Activated T-cell treated with anti-CD3 and anti-CD28 coated beads, Interleukin-2, amount 50 U/mL, for 72 hours (primary cell): ENCODE data around the gene FES. TPM values are rescaled to one million over a fixed set of nuclear protein-coding genes. Genes with fewer than 3 reads are reported as not detected.
"Not testable (repeated sequence)": the region's sequence is repeated elsewhere in the genome, so short reads cannot be mapped to it uniquely, and the experiment has no call there.

Source experiments
- ATAC-seq, 2 donors: fragments of 150-1000 bp; cut with Tn5 transposase; replicated peaks in 1 of 2; 2 replicates each; pipeline ENCODE4 v1.10.0; 2021; ENCODE audit warnings: moderate library complexity in 2 of 2, mild to moderate bottlenecking in 1 of 2
- DNase-seq, 2 donors: peaks; one replicate each; pipeline ENCODE4 v3.0.0; 2021 to 2022; ENCODE audit warnings: mixed read lengths in 1 of 2
- H3K27ac Mint-ChIP-seq: one replicate; pipeline ENCODE4 v1.8.0; 2022; ENCODE audit warnings: mild to moderate bottlenecking, moderate library complexity, mixed read lengths
- H3K27me3 Mint-ChIP-seq: one replicate; pipeline ENCODE4 v1.8.0; 2022; ENCODE audit warnings: low read depth, mixed read lengths
- H3K36me3 Mint-ChIP-seq, 2 donors: one replicate each; pipeline ENCODE4 v1.8.0; 2022; ENCODE audit warnings: mixed read lengths in 2 of 2, mild to moderate bottlenecking in 1 of 2; ENCODE audit not compliant: insufficient read depth in 2 of 2
- H3K4me1 Mint-ChIP-seq: one replicate; pipeline ENCODE4 v1.8.0; 2022; ENCODE audit warnings: low read depth, mixed read lengths
- H3K4me3 Mint-ChIP-seq, 2 donors: one replicate each; pipeline ENCODE4 v1.8.0; 2022; ENCODE audit warnings: mild to moderate bottlenecking in 2 of 2, mixed read lengths in 2 of 2, moderate library complexity in 2 of 2
- H3K9me3 Mint-ChIP-seq, 2 donors: one replicate each; pipeline ENCODE4 v1.8.0; 2022; ENCODE audit warnings: mixed read lengths in 2 of 2
- total RNA-seq, 2 donors: library from RNA; stranded (reverse); gene quantifications; one replicate each; pipeline ENCODE4 v1.2.3, GENCODE V29; 2022

The FES gene
- total RNA-seq = 10 to 100 TPM; 68.3 to 81.5 TPM

- peak; percentile 10 to 11 for ATAC-seq
- H3K4me3 Mint-ChIP-seq = peak within 1 kb of the TSS; percentile 28 to 66
These were observed at the start of gene FES for GRCh38 chr15:90883976-90884718. Gene FES, plus strand, starts transcription at chr15:90884504. Its CDS starts 542 bp downstream, at chr15:90885046.

GRCh38 chr15:90834626-90835025, 49.7 kb upstream of the FES start:
- peaks cover 0 to 1% of the 10 kb centered on the region in 2 donors for H3K9me3 Mint-ChIP-seq
- no peaks in the 10 kb centered on the region for H3K27me3 Mint-ChIP-seq
- DNase-seq (no peak), ATAC-seq (no peak)
- H3K36me3 Mint-ChIP-seq = peaks cover 17 to 19% of the 10 kb centered on the region in 2 donors
- peaks cover 92% of the 10 kb centered on the region for H3K4me1 Mint-ChIP-seq
- H3K27ac Mint-ChIP-seq = peak overlapping the region; percentile 26
- no peak overlapping the region for H3K4me3 Mint-ChIP-seq

More at GRCh38 chr15:90883976-90884718, at the start of gene FES:
- peaks cover 11 to 14% of the 10 kb centered on the region in 2 donors for H3K36me3 Mint-ChIP-seq
- peak within 1 kb of the TSS; percentile 86 for H3K27ac Mint-ChIP-seq
- H3K27me3 Mint-ChIP-seq = no peaks in the 10 kb centered on the region
- H3K4me1 Mint-ChIP-seq = peaks cover 57% of the 10 kb centered on the region
- peak in 1 of 2 donors; percentile 54 for DNase-seq
- H3K9me3 Mint-ChIP-seq = no peaks in the 10 kb centered on the region

- peaks cover 13 to 20% of the 10 kb centered on the region in 2 donors for H3K36me3 Mint-ChIP-seq
- H3K9me3 Mint-ChIP-seq = no peaks in the 10 kb centered on the region
- no peaks in the 10 kb centered on the region for H3K27me3 Mint-ChIP-seq
- H3K4me3 Mint-ChIP-seq = peak overlapping the region; percentile 80 to 81
- peak overlapping the region; percentile 92 for H3K27ac Mint-ChIP-seq
- ATAC-seq = no peak
- DNase-seq = no peak
- H3K4me1 Mint-ChIP-seq = peaks cover 92% of the 10 kb centered on the region
These were observed 47.9 kb upstream of the FES start for GRCh38 chr15:90836296-90836871.

- H3K4me1 Mint-ChIP-seq = peaks cover 98% of the 10 kb centered on the region
- peaks cover 15 to 23% of the 10 kb centered on the region in 2 donors for H3K36me3 Mint-ChIP-seq
- DNase-seq = peak; percentile 61 to 70
- peak overlapping the region; percentile 92 for H3K27ac Mint-ChIP-seq
- H3K27me3 Mint-ChIP-seq = no peaks in the 10 kb centered on the region
- peak; percentile 36 to 37 for ATAC-seq
- no peaks in the 10 kb centered on the region for H3K9me3 Mint-ChIP-seq
- peak overlapping the region; percentile 80 to 81 for H3K4me3 Mint-ChIP-seq
These were observed 47.2 kb upstream of the FES start for GRCh38 chr15:90837094-90837493.

GRCh38 chr15:90838139-90838538, 46.2 kb upstream of the FES start:
- DNase-seq (peak; percentile 95 to 97), ATAC-seq (peak; percentile 88)
- peaks cover 94% of the 10 kb centered on the region for H3K4me1 Mint-ChIP-seq
- H3K4me3 Mint-ChIP-seq = peak overlapping the region; percentile 80 to 81
- H3K27me3 Mint-ChIP-seq = no peaks in the 10 kb centered on the region
- no peaks in the 10 kb centered on the region for H3K9me3 Mint-ChIP-seq
- H3K36me3 Mint-ChIP-seq = peaks cover 14 to 27% of the 10 kb centered on the region in 2 donors
- peak overlapping the region; percentile 92 for H3K27ac Mint-ChIP-seq

- Mint-ChIP-seq H3K4me1 (peaks cover 95% of the 10 kb centered on the region), H3K9me3 (no peaks in the 10 kb centered on the region), H3K36me3 (peaks cover 14 to 30% of the 10 kb centered on the region in 2 donors), H3K4me3 (peak overlapping the region; percentile 80 to 81), H3K27me3 (no peaks in the 10 kb centered on the region), H3K27ac (peak overlapping the region; percentile 92)
- peak; percentile 49 to 51 for DNase-seq
- ATAC-seq = peak; percentile 20 to 28
These were observed 45.8 kb upstream of the FES start for GRCh38 chr15:90838544-90838943.

GRCh38 chr15:90839187-90840071, 44.9 kb upstream of the FES start:
- ATAC-seq (no peak), DNase-seq (no peak)
- H3K4me3 Mint-ChIP-seq = peak overlapping the region; percentile 80 to 81
- no peaks in the 10 kb centered on the region for H3K27me3 Mint-ChIP-seq
- H3K36me3 Mint-ChIP-seq = peaks cover 11 to 30% of the 10 kb centered on the region in 2 donors
- H3K27ac Mint-ChIP-seq = peak overlapping the region; percentile 78
- no peaks in the 10 kb centered on the region for H3K9me3 Mint-ChIP-seq
- H3K4me1 Mint-ChIP-seq = peaks cover 96% of the 10 kb centered on the region

GRCh38 chr15:90840157-90840855, 44.0 kb upstream of the FES start:
- ATAC-seq (no peak), DNase-seq (no peak)
- H3K36me3 Mint-ChIP-seq = peaks cover 9 to 33% of the 10 kb centered on the region in 2 donors
- H3K4me1 Mint-ChIP-seq = peaks cover 95% of the 10 kb centered on the region
- H3K4me3 Mint-ChIP-seq = peak overlapping the region; percentile 80 to 81
- H3K27ac Mint-ChIP-seq = peak overlapping the region; percentile 8
- no peaks in the 10 kb centered on the region for H3K27me3 Mint-ChIP-seq
- H3K9me3 Mint-ChIP-seq = no peaks in the 10 kb centered on the region

- Mint-ChIP-seq H3K4me3 (peak overlapping the region; percentile 16 to 51), H3K27ac (peak overlapping the region; percentile 8), H3K9me3 (no peaks in the 10 kb centered on the region), H3K4me1 (peaks cover 95% of the 10 kb centered on the region), H3K36me3 (peaks cover 9 to 33% of the 10 kb centered on the region in 2 donors), H3K27me3 (no peaks in the 10 kb centered on the region)
- no peak for ATAC-seq
- no peak for DNase-seq
These were observed 43.4 kb upstream of the FES start for GRCh38 chr15:90840954-90841353.

GRCh38 chr15:90844696-90845095, 39.6 kb upstream of the FES start:
- ATAC-seq (no peak), DNase-seq (no peak)
- Mint-ChIP-seq H3K27ac (peak overlapping the region; percentile 30), H3K36me3 (peaks cover 12 to 38% of the 10 kb centered on the region in 2 donors), H3K27me3 (no peaks in the 10 kb centered on the region), H3K4me3 (peak overlapping the region; percentile 54 to 75), H3K4me1 (peaks cover 74% of the 10 kb centered on the region), H3K9me3 (no peaks in the 10 kb centered on the region)

GRCh38 chr15:90845201-90845949, 38.9 kb upstream of the FES start:
- Mint-ChIP-seq H3K4me1 (peaks cover 67% of the 10 kb centered on the region), H3K9me3 (no peaks in the 10 kb centered on the region), H3K4me3 (peak overlapping the region; percentile 54 to 75), H3K36me3 (peaks cover 13 to 36% of the 10 kb centered on the region in 2 donors), H3K27ac (peak overlapping the region; percentile 30), H3K27me3 (no peaks in the 10 kb centered on the region)
- DNase-seq (peak; percentile 86 to 89), ATAC-seq (peak; percentile 96 to 97)

- H3K36me3 Mint-ChIP-seq = peaks cover 20 to 40% of the 10 kb centered on the region in 2 donors
- ATAC-seq = not testable (repeated sequence)
- H3K4me1 Mint-ChIP-seq = peaks cover 71% of the 10 kb centered on the region
These were observed 34.9 kb upstream of the FES start for GRCh38 chr15:90849424-90849823.

More at GRCh38 chr15:90849424-90849823, 34.9 kb upstream of the FES start:
- H3K4me3 Mint-ChIP-seq = peak overlapping the region; percentile 22 to 62
- H3K27me3 Mint-ChIP-seq, DNase-seq, H3K27ac Mint-ChIP-seq, H3K9me3 Mint-ChIP-seq: not testable (repeated sequence)
